GM21737 (cell line): Measurements from ENCODE around the gene TRPM1.

ENCODE experiments used
- ATAC-seq: cut with Tn5 transposase; IDR thresholded peaks from one replicate; pipeline ENCODE4 v1.9.1; 2021; ENCODE audit warnings: mild to moderate bottlenecking, moderate library complexity; ENCODE audit not compliant: unreplicated experiment

Gene TRPM1

GRCh38 chr15:31024330-31024729 is 77.2 kb downstream of the TRPM1 start:
- ATAC-seq, result no peak

GRCh38 chr15:31023841-31024240 is 77.7 kb downstream of the TRPM1 start:
- no peak for ATAC-seq

- no peak for ATAC-seq
Measured at GRCh38 chr15:31021067-31021665, 80.4 kb downstream of the TRPM1 start.

GRCh38 chr15:31020542-31020941 is 81.0 kb downstream of the TRPM1 start:
- no peak for ATAC-seq

- no peak for ATAC-seq
Measured at GRCh38 chr15:31019986-31020385, 81.5 kb downstream of the TRPM1 start.

DNA sequence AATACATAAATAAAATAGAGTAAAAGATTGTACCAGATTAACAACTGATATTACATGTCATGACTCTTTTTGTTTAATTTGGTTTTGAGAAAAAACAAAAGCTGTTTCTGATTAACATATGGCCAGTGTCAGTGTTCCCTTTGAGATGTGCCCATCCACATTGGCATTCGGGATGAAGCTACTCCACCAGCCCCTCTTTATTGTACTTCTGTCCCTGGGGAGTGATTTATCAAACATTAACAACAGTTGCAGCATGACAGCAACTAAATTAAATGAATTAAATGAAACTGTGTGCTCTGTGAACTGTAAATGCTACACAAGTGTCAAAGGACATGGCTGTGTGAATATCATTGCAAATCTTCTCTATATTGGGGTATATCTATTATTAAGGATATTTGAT is 84.2 kb downstream of the TRPM1 start:
- no peak for ATAC-seq

DNA sequence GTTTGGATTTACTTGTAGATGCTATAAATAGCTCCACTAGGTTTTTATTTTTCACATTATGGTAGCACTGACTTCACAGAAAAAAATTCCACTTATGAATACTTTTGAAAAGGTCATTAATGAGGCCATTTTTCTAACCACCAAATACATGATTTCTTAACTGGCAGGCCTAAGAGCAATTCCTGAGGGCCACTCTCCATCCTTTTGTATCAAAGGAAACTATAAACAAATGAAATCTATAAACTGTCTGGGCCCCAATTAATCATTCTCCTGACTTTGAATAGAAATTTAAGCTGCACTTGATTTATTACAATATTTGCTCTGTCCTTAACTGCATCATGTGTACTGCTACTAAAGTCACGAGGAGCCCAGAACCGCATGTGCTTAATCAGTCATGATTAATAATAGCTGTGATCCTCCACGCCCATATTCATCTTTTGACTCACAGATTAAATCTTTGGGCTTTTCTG is 85.0 kb downstream of the TRPM1 start:
- ATAC-seq, result no peak

GRCh38 chr15:31014608-31014925 is 87.0 kb downstream of the TRPM1 start:
- no peak for ATAC-seq

- ATAC-seq, result no peak
Measured at GRCh38 chr15:31013863-31014607, 87.5 kb downstream of the TRPM1 start.

DNA sequence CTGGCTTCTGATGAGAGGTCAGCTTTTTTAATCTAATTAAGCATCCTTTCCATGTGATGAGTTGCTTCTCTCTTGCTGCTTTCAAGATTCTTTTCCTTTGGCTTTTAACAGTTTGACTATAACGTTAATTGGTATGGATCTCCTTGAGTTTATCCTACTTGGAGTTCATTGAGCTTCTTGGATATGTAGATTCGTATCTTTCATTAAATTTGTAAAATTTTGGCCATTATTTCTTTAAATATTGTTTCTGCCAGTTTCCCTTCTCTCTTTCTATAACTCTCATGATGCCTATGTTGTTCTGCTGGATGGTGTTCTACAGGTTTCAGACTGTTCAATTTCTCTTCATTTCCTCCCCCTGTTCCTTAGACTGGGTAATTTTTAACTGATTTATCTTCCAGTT is 89.1 kb downstream of the TRPM1 start:
- ATAC-seq, result no peak

GRCh38 chr15:31010036-31010435 is 91.5 kb downstream of the TRPM1 start:
- no peak for ATAC-seq

GRCh38 chr15:31005660-31006059 is 95.9 kb downstream of the TRPM1 start:
- ATAC-seq, result no peak

- peak; percentile 85 for ATAC-seq
Measured at GRCh38 chr15:31004220-31004733, 97.2 kb downstream of the TRPM1 start.

DNA sequence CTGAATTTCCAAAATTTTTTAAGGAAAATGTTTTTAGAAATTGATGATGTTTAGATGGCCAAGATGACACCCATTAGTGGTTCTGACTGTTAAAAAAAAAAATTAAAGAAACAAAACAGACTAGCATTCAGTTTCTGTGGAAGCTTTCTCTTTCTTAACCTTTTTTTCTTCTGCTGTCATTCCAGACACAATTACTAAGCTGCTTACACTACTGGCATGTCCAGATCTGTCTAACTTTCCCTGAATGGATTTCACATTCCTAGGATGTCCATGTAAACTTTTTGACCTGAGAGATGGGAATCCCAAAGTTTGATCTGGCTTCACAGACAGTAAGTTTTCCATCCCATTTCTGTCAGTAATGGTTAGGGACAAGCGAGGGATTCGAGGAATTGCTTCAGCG is 99.8 kb downstream of the TRPM1 start:
- ATAC-seq, result no peak

DNA sequence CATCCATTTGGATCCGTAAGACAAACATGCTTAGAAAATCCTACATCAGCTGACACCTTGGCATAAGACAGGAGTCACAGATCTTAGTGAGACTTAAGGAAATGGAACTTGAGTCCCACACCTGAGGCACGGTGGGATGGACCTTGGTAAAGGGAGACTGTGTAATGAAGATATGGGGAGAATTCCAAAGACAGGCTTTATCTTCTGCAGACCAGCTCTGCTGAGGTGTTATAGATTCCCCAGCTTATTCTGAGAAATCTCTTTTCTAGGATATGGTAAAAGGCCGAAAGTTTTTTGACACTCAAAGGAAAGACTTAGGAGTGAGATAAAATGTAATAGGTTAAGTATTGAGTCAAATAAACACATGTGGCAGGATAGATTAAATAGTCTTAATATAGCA is 101.8 kb downstream of the TRPM1 start:
- no peak for ATAC-seq

DNA sequence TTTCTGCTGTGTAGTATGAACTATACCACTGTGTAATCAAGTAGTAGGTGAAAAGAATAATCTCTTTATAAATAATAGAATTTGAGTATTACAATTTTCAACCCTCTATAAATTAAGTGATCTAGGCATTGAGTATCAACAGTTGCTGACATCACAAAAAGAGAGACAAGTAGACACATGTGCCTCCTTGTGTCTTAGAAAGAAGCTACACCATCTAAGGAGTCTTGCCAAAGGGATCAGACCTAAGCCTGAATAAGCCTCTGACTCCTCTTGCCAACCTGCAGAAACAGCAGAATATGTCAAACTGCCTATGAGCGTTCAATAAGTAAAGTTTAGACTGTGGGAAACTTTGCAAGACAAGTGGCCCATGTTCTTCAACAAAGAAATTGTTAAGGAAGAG is 104.3 kb downstream of the TRPM1 start:
- ATAC-seq, result no peak

GRCh38 chr15:30992249-30992864 is 109.2 kb downstream of the TRPM1 start:
- ATAC-seq, result no peak

DNA sequence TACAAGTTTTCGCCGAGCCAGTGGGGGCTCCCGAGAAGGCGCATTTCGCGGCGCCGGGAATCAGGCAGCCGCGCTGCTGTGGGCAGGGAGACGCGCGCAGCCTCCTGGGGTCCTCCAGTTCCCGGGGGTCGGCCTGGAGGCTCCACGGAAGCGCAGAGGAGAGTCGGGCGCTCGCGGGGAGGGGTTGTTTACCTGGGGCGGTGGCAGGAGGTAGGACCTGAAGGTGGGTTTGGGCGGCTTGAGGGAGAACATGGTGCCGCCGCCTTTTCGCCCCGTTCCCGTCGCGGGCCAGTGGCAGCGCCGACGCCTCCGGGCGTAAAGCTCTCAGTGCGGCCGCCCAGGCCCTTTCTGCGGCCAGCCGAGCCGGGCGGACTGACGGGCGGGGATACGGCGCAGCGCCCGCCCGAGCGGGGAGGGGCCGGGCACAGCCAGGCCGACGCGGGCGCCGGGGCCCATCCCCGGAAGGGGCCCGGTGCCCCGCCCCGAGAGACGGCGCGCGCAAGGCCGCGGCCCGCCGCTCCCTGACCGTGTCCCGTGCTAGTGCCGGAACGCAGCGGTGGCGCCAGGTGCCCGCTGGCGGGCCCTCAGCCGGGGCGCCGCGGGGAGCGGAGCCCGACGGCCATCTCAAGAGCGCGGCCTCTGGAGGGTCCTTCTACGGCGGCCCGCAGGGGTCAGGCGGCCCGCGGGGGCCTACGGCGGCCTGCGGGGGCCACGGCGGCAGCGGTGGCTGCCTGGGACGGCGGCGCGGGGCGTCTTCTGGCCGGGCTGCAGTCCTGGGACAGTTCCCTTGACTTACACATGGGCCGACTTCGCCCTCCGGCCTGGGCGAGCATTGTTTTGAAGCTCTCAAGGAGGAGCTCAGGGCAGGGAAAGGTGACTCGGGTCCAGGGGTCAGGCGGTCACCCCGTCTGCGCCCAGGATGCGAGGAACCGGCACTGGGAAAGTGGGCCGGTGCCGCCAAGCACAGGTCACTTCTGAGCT is 110.0 kb downstream of the TRPM1 start, which contains the start of gene MTMR10:
Gene MTMR10, minus strand, starts transcription at position 374 of the 981 bp plus-strand sequence. Its CDS starts 122 bp downstream, at position 252.
- peak; percentile 79 for ATAC-seq

DNA sequence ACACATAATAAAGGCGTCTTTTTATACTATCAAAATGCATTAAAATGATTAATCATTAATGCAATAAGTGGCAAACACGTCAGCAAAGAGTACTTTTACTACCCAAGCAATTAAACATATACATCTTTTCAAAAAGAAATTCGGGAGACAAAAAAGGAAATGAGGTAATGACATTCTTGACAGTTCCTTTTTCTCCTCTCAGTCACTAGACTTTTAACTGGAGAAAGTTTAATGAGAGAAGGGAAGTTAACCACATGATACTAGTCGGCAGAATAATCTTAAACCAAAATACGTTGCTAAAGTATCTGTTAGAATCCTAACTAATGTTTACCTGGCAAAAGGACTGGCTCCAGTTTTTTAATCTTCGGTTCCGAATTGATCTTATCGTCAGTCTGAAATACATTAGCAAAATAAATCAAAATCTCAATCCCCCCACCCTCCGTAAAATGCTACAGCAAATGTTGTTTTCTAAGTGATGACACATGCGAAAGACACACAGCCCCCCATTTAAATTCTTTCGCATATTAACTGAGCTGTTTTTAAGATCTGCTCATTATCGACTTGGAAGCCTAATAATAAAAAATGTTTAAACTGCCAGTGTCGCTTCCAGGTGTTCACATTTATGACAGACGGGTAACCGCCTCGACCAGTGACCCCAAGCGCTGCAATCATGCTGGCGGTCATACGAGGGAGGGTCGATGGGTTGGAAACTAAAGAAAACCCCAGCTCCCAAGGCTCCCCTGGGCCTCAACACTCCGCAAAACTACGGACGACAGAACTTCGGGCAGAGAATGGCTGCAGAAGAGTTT is 110.9 kb downstream of the TRPM1 start:
- ATAC-seq, result no peak

- no peak for ATAC-seq
Measured at GRCh38 chr15:30990036-30990435, 111.5 kb downstream of the TRPM1 start.
